ENCODE results near the gene HBM.

- TF ChIP-seq ZNF565 (CRISPR knock-in tag; conservative IDR thresholded peaks at IDR 0.05; ENCODE audit: low read depth) (no peak), OSR1 (CRISPR knock-in tag; IDR thresholded peaks at IDR 0.05) (no peak), PPARA (CRISPR knock-in tag; IDR thresholded peaks at IDR 0.05; ENCODE audit: borderline replicate concordance) (no peak), ZFP3 (CRISPR knock-in tag; IDR thresholded peaks at IDR 0.05) (no peak), CREB5 (CRISPR knock-in tag; IDR thresholded peaks at IDR 0.05; ENCODE audit: low read depth) (no peak), CSRNP3 (CRISPR knock-in tag; IDR thresholded peaks at IDR 0.05) (no peak), ARNTL (CRISPR knock-in tag; IDR thresholded peaks at IDR 0.05; ENCODE audit: borderline replicate concordance, low read depth) (no peak), BACH2 (CRISPR knock-in tag; IDR thresholded peaks at IDR 0.05; ENCODE audit: borderline replicate concordance) (no peak), ZFP30 (CRISPR knock-in tag; IDR thresholded peaks at IDR 0.05) (no peak), POU6F1 (CRISPR knock-in tag; IDR thresholded peaks at IDR 0.05; ENCODE audit: borderline replicate concordance, low read depth) (no peak), ESRRG (CRISPR knock-in tag; IDR thresholded peaks at IDR 0.05) (no peak), ZC3H10 (CRISPR knock-in tag; IDR thresholded peaks at IDR 0.05) (no peak)
These were observed 11.6 kb downstream of the HBM start for GRCh38 chr16:177394-177822.

Measured in SK-N-SH treated with all-trans-retinoic acid at 6 μM for 48 hours (cell line).